Measurements from ENCODE around the gene COL6A6.

COL6A6 gene

GRCh38 chr3:130528120-130528519 lies 11.1 kb downstream of the COL6A6 start:
- TF ChIP-seq CTCF (IDR thresholded peaks at IDR 0.05; ENCODE audit: control insufficient read depth, insufficient read depth, low read depth, low read length, missing control alignments): no peak
- no peak overlapping the region for H3K4me3 ChIP-seq (ENCODE audit: control insufficient read depth, low read depth, low read length)
- no peak for DNase-seq (ENCODE audit: low read depth)

GRCh38 chr3:130529486-130530215 lies 12.7 kb downstream of the COL6A6 start:
- DNase-seq (ENCODE audit: low read depth): no peak
- TF ChIP-seq CTCF (IDR thresholded peaks at IDR 0.05; ENCODE audit: control insufficient read depth, insufficient read depth, low read depth, low read length, missing control alignments): no peak
- no peak overlapping the region for H3K4me3 ChIP-seq (ENCODE audit: control insufficient read depth, low read depth, low read length)

- H3K4me3 ChIP-seq (ENCODE audit: control insufficient read depth, low read depth, low read length): no peak overlapping the region
- DNase-seq (ENCODE audit: low read depth): no peak
- no peak for TF ChIP-seq CTCF (IDR thresholded peaks at IDR 0.05; ENCODE audit: control insufficient read depth, insufficient read depth, low read depth, low read length, missing control alignments)
Observed at GRCh38 chr3:130533247-130533646, 16.3 kb downstream of the COL6A6 start.

- TF ChIP-seq CTCF (IDR thresholded peaks at IDR 0.05; ENCODE audit: control insufficient read depth, insufficient read depth, low read depth, low read length, missing control alignments): no peak
- H3K4me3 ChIP-seq (ENCODE audit: control insufficient read depth, low read depth, low read length): no peak overlapping the region
- no peak for DNase-seq (ENCODE audit: low read depth)
Observed at GRCh38 chr3:130537673-130538304, 20.8 kb downstream of the COL6A6 start.

- no peak overlapping the region for H3K4me3 ChIP-seq (ENCODE audit: control insufficient read depth, low read depth, low read length)
- TF ChIP-seq CTCF (IDR thresholded peaks at IDR 0.05; ENCODE audit: control insufficient read depth, insufficient read depth, low read depth, low read length, missing control alignments): peak; percentile 62
- DNase-seq (ENCODE audit: low read depth): no peak
Observed at GRCh38 chr3:130539005-130539404, 22.0 kb downstream of the COL6A6 start.

- no peak overlapping the region for H3K4me3 ChIP-seq (ENCODE audit: control insufficient read depth, low read depth, low read length)
- no peak for DNase-seq (ENCODE audit: low read depth)
- no peak for TF ChIP-seq CTCF (IDR thresholded peaks at IDR 0.05; ENCODE audit: control insufficient read depth, insufficient read depth, low read depth, low read length, missing control alignments)
Observed at GRCh38 chr3:130543322-130543721, 26.3 kb downstream of the COL6A6 start.
